ENCODE results near the gene PSMC5. TPM values are rescaled to one million over a fixed set of nuclear protein-coding genes. Genes with fewer than 3 reads are reported as not detected.

The PSMC5 gene
- 133 TPM for total RNA-seq (ENCODE audit: unreplicated experiment)
- long read RNA-seq, transcript PSMC5-212 (11 exons, 1,474 nt) = minor isoform, 5 of 279 reads
- long read RNA-seq, transcript PSMC5-201 (12 exons, 1,579 nt) = major isoform, 227 of 279 reads
- long read RNA-seq, transcript PSMC5-203 (12 exons, 1,680 nt) = minor isoform, 23 of 279 reads
- long read RNA-seq, partial matches to known transcripts = 7 of 279 reads
- long read RNA-seq, other reads (novel, unspliced or antisense) = 17 of 279 reads

- H3K4me3 Mint-ChIP-seq (ENCODE audit: unreplicated experiment) = peak within 1 kb of the TSS; percentile 90
- DNase-seq = peak; percentile 93
- peaks cover 12% of the 10 kb centered on the region for H3K9me3 Mint-ChIP-seq (ENCODE audit: unreplicated experiment)
- TF ChIP-seq CTCF (IDR thresholded peaks at IDR 0.05; ENCODE audit: partially characterized antibody, unreplicated experiment) = peak; percentile 53
- H3K36me3 Mint-ChIP-seq (ENCODE audit: unreplicated experiment) = no peaks in the 10 kb centered on the region
- H3K4me1 Mint-ChIP-seq (ENCODE audit: low read depth, unreplicated experiment) = peaks cover 11% of the 10 kb centered on the region
- H3K27me3 Mint-ChIP-seq (ENCODE audit: unreplicated experiment) = peaks cover 12% of the 10 kb centered on the region
- peak within 1 kb of the TSS; percentile 99 for H3K27ac Mint-ChIP-seq (ENCODE audit: unreplicated experiment)
These were observed at the start of gene PSMC5, which contains the start of gene FTSJ3 for GRCh38 chr17:63827002-63827800. TSS of gene PSMC5 (plus strand) at chr17:63827431. CDS start at chr17:63827491, 60 bp downstream. TSS of gene FTSJ3 (minus strand) at chr17:63827663. CDS start at chr17:63826902, 761 bp downstream.

- Mint-ChIP-seq H3K9me3 (ENCODE audit: unreplicated experiment) (no peaks in the 10 kb centered on the region), H3K27ac (ENCODE audit: unreplicated experiment) (no peak overlapping the region), H3K27me3 (ENCODE audit: unreplicated experiment) (no peaks in the 10 kb centered on the region), H3K36me3 (ENCODE audit: unreplicated experiment) (no peaks in the 10 kb centered on the region), H3K4me3 (ENCODE audit: unreplicated experiment) (no peak overlapping the region), H3K4me1 (ENCODE audit: low read depth, unreplicated experiment) (peaks cover 14% of the 10 kb centered on the region)
- no peak for TF ChIP-seq CTCF (IDR thresholded peaks at IDR 0.05; ENCODE audit: partially characterized antibody, unreplicated experiment)
- DNase-seq = no peak
These were observed 46.7 kb upstream of the PSMC5 start for GRCh38 chr17:63780507-63780906.

GRCh38 chr17:63780928-63781327 is 46.3 kb upstream of the PSMC5 start:
- H3K4me3 Mint-ChIP-seq (ENCODE audit: unreplicated experiment) = no peak overlapping the region
- H3K4me1 Mint-ChIP-seq (ENCODE audit: low read depth, unreplicated experiment) = peaks cover 12% of the 10 kb centered on the region
- no peaks in the 10 kb centered on the region for H3K27me3 Mint-ChIP-seq (ENCODE audit: unreplicated experiment)
- H3K36me3 Mint-ChIP-seq (ENCODE audit: unreplicated experiment) = no peaks in the 10 kb centered on the region
- H3K27ac Mint-ChIP-seq (ENCODE audit: unreplicated experiment) = peak overlapping the region; percentile 11
- no peak for TF ChIP-seq CTCF (IDR thresholded peaks at IDR 0.05; ENCODE audit: partially characterized antibody, unreplicated experiment)
- H3K9me3 Mint-ChIP-seq (ENCODE audit: unreplicated experiment) = no peaks in the 10 kb centered on the region
- DNase-seq = no peak

- no peaks in the 10 kb centered on the region for H3K36me3 Mint-ChIP-seq (ENCODE audit: unreplicated experiment)
- DNase-seq = no peak
These were observed 43.7 kb upstream of the PSMC5 start for GRCh38 chr17:63783522-63783921.

More at GRCh38 chr17:63783522-63783921, 43.7 kb upstream of the PSMC5 start:
- no peak for TF ChIP-seq CTCF (IDR thresholded peaks at IDR 0.05; ENCODE audit: partially characterized antibody, unreplicated experiment)
- Mint-ChIP-seq H3K9me3 (ENCODE audit: unreplicated experiment) (no peaks in the 10 kb centered on the region), H3K4me1 (ENCODE audit: low read depth, unreplicated experiment) (peaks cover 7% of the 10 kb centered on the region), H3K27me3 (ENCODE audit: unreplicated experiment) (no peaks in the 10 kb centered on the region), H3K4me3 (ENCODE audit: unreplicated experiment) (no peak overlapping the region), H3K27ac (ENCODE audit: unreplicated experiment) (no peak overlapping the region)
